NCI-H460 (cell line): ENCODE measurements around the gene LANCL2. TPM values are rescaled to one million over a fixed set of nuclear protein-coding genes. Genes with fewer than 3 reads are reported as not detected.

Source experiments
- DNase-seq: peaks from one replicate; pipeline ENCODE4 v3.0.0-alpha.2; 2016; ENCODE audit warnings: low read depth; ENCODE audit errors: extremely low read depth
- total RNA-seq: library from RNA; depleted of rRNA; stranded (reverse); fragments of >200 nt; shearing (Covaris generic); gene quantifications from 2 replicates; pipeline ENCODE4 v1.2.3, GENCODE V29; 2014

LANCL2 gene
- total RNA-seq, 1 experiment from 2014 or later = 4.6 TPM

DNA sequence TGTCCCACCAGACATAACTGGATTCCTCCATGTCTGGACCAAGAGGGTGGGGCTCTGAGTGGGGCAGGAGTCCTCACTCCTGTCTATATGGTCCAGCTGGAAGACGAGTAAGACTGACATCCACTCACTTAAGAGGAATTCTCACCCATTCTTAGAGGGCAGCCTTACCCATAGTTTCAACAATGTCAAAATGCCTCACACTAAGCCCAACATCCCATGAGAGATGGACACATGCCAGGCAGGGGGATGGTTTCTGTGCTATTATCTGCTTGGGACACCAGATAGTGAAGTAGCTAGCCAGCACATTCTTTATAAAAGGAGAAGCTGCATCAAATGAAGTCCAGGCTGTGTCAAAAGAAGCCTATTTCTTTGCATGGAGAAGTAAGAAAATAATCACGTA lies 4.7 kb upstream of the LANCL2 start:
- DNase-seq = no peak

DNA sequence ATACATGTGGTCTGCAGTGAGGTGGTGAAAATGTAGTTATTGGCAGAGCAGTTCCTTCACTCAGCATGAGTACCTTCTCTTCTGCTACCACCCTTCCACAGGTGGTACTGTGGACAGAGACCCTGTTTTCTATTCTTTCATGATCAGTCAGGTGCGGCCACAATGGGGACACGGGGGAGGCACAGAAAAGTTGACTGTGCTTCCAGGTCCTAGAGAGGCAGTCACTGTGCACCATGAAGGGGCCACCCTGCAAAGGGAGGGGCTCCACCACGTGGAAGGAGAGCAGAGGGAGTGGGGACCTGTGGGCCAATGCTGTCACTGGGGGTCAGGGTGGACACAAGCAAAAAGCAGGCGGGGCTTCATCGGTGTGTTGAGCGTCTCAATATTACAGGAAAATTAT lies 3.6 kb upstream of the LANCL2 start:
- no peak for DNase-seq

DNA sequence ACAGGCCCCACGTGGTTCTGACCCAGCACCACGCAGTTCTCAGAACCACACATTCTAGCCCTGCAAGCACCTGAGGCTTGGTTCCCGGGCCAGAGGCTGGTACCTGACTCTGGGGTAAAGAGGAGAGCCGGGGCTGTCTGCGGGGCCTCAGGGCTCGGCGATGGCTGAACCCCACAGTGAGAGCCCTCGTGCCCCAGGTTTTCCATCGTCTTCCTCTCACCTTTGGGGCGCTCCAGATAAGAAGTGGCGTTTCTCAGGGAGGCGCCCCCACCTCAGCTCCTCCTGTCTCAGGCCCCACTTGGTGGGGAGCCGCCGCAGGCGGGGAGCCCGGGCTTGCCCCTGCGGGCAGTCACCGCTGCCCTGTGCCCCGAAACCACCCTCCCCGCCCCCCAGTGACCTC lies 2.2 kb upstream of the LANCL2 start:
- DNase-seq = no peak

DNA sequence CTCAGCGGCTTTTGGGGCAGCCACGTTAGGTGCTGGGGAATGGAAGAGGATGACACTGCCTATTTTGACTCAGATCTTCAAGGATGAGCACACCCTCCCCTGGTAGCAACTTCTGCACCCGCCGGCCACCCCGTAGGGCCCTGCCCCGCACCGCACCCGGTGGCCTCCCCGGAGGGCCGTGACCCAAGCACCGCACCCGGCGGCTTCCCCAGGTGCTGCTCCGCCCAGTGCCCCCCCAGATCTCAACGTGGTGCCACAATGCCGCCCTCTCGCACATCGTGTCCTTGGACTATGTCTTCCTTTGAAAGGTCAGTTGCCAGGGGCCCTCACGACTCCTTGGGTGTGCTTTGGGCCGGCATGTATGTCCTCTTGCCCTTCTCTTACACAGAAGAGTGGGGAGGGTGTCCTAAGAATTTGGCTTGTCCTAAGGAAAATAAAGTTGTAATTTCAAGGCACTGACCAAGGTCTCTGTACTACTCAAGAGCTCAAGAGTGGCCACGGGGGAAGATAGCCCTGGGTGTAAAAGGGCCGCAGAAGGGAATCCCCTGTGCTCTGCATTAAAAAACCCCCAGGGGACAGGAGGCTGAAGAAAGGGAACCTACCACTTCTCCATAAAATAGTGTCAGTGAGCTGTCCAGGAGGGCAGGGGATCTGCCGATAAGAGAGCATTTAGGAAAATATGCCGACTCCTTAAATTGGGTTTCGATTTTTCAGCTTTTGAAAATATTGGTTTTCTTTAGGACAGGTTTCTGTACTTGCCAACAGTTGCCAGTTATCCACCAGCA lies 1.6 kb upstream of the LANCL2 start:
- no peak for DNase-seq

DNA sequence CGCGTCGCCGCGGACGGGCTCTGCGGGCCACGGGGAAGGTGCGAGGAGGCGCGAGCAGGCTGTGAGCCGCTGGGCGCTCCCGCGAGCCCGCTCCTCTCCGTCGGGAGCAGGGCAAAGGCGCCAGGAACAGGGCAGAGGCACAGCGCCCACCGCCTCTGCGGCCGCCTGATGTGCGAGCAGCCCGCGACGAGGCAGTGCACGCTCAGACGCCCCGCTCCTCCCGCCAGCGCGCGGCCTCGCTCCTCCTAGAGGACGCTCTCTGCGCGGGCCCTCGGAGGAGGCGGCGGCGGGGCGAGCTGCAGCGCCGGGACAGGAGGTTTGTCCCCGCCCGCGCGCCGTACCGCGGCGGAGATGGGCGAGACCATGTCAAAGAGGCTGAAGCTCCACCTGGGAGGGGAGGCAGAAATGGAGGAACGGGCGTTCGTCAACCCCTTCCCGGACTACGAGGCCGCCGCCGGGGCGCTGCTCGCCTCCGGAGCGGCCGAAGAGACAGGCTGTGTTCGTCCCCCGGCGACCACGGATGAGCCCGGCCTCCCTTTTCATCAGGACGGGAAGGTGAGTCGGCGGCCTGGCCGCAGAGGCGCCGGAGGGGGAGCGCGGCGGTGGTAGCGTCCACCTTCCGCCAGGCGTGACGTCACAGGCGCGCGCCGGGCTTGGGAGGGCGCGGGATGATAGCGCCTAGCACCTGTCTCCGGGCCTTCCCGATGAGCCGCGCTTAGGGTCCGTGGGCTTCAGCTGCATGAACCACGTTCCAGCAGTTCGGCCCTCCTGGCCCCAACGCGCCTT lies 731 bp downstream of the LANCL2 start:
- peak; percentile 77 for DNase-seq

DNA sequence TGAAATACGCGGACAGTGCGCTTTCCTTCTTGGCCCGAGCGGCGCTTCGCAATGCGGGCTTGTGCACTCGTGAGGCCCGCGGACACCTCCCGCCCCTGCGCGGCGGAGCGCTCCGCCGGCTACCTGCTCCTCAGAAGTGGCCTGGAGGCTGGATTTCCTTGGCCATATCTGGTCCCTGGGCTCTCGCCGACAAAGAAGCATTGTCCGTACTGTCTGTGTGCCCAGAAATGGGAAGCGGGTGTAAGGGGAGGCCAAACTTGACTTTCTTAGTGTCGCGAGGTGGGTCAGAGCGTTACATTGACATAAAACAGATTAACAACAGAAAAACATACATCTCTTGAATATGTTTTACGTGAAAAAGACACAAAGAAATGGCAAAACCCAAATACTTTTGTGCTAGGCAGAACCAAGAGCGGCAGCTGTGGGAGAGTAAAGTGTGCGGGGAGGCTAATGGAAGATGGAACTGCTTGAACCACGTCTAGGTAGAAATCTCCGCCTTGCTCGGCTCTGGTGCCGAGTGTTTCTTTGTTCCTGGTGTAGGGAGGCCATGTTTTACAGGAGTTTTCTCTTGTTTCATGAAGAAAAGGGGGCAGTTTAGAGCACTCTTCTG lies 1.4 kb downstream of the LANCL2 start:
- DNase-seq = no peak

DNA sequence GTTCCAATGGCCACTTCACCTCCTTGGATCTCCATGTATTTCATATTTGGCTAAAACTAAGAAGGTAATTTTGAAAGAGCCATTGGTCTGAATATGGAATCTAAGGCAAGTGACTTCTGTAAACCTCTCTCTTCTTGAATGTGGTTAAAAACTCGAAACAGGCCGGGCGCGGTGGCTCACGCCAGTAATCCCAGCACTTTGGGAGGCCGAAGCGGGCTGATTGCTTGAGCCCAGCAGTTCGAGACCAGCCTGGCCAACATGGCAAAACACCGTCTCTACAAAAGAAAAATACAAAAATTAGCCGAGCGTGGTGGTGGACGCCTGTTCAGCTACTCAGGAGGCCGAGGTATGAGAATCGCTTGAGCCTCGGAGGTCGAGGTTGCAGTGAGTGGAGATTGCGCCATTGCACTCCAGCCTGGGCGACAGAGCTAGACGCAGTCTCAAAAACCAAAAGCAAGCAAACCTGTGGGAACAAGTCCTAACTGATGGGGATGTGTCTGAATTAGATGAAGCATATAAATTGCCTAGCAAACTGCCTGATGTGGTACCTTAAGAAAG lies 2.2 kb downstream of the LANCL2 start:
- DNase-seq = no peak

DNA sequence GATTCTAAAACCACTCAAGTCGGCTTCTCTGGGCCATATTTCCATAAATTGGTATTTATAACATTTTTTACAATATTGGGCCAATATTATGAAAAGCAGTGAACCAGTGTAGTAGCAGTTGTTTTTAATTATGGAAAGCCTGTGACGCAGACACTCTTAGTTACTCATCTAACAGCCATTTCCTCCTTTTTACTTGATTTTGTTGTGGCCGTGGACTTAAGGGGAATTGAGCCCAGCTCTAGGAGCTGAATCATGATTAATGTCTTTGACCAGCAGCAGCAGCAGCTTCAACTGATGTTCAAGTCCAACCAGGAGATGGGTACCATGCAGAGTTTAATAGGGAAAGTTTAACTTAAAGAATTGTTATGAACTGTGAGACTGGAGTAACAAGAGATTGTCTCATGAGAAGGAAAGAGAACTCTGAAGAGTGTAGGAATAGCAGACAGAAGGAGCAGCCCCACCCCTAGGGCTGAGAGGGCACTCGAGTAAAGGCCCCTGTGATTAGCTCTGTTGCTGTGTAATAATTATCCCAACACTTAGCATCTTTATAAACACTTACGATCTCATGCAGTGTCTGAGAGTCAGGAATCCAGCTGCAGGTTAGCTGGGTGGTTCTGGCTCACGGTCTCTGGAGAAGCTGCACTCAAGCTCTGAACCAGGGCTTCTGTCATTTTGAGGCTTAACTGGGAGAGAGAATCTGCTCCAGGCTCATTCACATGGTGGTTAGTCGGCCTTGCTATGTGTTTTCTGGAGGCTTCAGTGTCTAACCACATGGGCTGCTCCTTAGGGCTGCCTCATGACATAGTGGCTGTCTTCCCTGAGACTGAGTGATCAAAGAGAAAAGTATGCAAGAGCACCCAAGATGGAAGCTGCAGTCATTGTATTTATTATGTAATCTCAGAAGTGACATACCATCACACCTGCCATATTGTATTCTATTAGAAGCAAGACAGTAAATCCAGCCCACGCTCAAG lies 4.6 kb downstream of the LANCL2 start:
- no peak for DNase-seq

DNA sequence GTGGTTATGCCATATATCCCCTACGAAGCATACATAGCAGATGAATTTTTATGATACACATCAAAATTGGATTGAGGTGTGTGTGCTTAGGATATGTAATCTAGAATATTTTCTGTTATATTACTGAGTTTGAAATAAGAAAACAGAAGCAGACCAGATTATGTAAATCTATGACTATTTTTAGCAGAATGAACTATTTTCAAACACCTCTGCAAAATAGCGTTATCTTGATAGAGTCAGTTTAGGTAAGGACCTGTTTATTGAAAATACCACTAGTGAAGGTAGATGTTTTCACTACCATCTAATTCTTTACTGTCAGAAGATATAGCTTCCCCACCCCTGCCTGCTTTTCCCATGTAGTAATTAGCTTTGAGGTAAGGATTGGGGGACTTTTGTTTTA lies 9.1 kb downstream of the LANCL2 start:
- no peak for DNase-seq

DNA sequence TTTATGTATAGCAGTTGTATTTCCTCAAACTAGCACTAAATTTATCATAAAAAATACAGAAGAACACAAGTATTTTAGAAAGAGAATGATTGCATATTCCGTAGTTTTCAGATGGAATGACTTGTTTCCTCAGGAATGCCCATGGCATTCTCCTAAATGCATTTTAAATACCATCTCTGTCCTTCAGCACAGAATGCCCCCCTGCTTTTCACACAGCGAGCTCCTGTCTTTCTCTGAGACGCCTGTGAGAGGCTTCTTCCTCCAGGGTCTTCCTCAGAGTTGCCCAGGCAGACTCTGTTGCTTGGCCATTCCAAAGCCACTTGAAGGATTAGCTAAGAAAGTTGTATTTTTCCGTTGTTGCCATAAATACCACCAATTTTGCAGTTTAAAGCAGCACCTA lies 10.1 kb downstream of the LANCL2 start:
- DNase-seq = no peak

DNA sequence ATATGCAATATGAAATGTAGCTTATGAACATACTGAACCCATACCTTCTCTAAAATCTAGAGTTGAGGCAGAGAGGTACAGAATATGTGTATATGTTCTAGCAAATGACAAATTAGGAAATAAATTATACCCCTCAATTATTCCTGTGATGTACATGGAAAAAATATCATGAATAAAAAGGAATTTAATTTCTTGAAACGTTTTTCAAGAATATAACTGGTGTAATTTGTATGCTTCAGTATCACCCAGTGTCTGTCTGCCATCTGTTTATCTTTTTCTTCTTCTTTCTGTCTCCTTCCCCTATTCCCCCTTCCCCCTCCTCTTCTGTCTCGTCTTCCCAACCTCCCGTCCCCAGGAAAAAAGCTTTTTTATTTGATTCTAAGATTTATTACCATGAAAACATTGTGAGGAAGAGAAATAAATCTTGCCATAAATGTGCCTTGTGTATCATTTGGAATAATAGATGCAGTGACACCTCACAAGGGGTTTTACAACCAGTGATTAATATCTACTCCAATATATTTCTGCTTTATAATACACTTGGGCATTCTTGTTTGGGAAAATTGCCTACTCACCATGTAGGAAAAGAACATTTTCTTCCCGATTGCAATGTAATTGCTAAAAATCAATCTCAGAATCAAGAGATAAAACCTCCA lies 12.2 kb downstream of the LANCL2 start:
- no peak for DNase-seq

DNA sequence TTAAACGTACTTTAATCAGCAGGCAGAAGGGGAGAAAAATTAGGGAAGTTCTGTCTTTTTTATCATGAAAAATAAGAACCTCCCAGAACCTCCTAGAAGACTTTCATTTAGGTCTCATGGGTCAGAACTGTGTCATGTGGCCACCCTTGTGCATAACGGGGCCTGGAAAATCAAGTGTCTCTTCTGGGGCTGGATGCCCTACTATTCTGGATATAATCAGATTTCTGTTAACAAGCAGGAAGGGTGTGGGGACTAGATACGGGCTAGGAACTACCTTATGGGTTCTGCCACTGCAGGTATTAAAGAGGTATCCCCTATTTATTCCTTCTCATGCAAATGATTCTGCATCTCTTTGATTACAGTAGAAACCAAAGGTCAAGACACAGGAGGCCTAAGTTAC lies 14.1 kb downstream of the LANCL2 start:
- no peak for DNase-seq

DNA sequence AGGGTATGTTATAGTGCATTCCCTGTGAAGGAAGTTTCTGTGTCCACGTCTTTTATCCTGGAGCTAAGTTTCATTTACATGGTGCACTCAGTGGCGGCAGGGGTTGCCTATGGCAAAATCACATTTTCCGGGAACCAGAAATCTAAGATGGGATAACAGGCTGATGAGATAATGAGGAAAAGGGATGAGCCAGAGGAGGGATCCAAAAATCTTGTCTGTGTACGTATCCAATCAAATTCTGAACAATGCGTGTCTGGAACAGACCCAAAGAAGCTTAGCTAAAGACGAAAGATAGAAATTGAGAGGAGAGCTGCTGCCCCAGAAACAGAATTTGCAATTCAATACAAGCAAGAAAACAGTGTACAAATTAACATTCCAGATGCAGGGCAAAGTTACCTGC lies 16.1 kb downstream of the LANCL2 start:
- DNase-seq = no peak

DNA sequence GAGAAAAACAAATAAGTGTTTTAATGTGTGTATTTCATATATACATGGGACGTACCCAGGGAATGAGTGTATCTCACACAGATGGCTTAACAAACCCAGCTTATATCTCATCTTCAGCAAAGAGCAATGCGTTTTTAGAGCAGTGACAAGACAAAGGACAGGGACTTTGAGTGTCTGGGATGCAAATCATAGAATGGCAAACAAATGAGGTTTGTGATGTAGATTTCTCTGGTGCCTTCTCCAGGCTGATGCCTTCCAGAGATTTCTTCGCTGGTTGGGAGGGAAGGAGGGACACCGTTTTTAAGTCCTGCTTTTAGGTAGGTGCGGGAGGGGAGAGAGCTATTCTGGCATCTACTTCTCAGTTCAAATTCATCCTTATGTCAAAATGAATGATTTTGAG lies 16.6 kb downstream of the LANCL2 start:
- DNase-seq = no peak

DNA sequence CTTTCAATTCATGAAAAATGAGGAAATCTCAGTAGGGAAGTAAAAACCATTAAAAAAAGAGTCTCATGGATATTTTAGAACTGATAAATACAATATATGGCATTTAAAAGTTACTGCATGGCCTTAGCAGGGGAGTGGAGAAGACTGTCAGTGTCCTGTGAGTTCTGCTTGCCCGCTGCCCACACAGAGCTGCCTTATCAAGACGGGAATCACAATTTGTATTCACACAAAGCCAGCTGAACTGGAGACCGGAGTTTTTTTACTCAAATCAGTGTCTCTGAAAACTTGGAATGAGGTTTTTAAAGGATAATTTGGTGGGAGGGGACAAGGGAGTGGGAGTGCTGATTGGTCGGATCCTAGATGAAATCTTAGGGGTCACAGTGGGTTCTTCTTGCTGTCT lies 17.1 kb downstream of the LANCL2 start:
- DNase-seq = no peak

DNA sequence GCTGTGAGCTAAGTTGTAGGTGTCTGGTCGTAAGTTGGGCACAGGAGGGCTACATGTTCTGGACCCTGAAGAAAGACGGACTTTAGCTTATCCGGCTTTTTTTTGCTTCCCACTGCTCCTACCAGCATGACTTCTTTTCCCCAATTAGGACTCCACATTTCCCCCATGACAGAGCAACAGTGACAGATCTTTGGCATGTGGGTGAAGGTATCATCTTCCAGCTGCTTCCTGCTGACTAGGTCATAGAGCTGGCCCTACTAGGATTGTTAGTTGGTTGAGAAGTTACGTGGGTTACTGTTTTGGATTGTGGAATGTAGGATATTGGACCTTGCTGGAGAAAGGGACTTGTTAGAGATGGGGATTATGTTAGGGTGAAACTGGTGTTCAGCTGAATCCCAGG lies 21.4 kb downstream of the LANCL2 start:
- no peak for DNase-seq

DNA sequence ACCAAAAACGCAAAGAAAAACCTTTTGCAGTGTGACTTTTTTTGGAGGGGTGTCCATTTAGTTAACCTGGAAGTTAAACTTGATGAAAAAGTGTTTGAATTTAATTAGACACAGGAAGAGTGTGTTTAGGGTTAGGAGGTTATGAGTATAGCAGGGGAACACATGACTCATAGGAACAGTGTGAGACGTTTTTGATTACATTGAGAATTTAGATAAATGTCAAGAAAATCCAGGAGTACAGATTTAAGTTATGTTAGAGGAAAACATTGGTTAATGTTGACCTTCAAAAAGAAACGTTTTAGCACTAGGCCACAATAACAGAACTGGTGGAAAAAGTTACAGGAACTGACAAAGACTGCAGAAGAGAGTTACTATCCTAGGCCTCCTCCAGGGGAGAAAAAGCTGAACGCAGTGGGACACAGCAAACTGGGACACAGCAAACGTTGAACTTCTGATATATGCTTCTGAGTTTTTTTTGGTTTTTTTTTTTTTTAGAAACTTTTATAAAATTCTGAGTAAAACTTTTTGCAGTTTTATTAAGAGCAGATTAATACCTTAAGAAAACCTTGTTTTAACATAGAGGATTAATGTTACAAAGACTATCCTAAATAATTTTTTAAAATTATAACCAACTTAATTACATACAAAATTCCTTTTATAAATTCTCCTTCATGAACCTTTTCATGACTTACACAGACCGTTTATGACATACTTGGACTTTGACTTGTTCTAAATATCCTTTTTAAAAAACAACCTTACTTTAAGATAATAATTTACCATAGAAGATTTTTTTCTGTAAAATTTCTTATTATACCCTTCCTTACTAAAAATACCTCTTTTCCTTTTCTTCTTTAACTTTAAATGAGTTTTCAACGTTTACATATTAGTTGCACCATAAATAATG lies 22.2 kb downstream of the LANCL2 start:
- DNase-seq = no peak

DNA sequence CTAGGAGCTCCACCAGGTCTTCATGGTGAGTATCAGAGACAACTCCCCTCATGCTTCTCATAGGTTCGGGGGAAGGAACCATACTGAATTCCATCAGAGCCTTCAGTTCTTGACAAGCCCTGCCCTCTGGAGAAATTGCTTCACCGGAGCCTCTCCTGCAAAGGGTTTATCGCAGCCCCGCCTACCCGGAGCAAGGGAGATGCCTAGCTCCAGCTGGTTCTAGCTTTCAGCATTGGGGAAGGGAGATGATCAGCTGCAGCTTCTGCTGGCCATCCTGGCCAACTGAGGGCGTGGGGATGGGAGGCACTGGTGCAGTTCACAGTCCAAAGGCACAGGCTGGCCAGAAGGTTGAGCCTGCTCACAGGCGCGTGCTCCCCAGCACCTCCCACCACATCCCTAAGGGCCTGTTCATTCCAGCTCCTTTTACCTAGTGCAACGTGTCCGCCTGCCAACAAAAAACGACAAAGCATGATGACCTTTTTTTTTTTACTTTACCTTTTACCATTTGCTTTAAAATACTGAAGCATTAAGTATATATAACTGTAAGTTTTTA lies 31.2 kb downstream of the LANCL2 start:
- DNase-seq = no peak
